IMR-90 (cell line): ENCODE measurements around the gene UBL4B. TPM values are rescaled to one million over a fixed set of nuclear protein-coding genes. Genes with fewer than 3 reads are reported as not detected.

ENCODE experiments used
- ATAC-seq: fragments of 200-7000 bp; cut with Tn5 transposase; 2 replicates; pipeline ENCODE4 v1.9.1; 2020; ENCODE audit warnings: low read depth, mild to moderate bottlenecking, moderate library complexity
- BruUV-seq: library from RNA; stranded (reverse); fragments of 400-500 nt; replicated peaks from 2 replicates; lab custom pipeline; 2021; lab: Mats Ljungman, UMichigan
- CTCF ChIA-PET: fragments of 300-600 bp; formaldehyde crosslinking; extraction: SDS; loops from one replicate; lab custom pipeline; 2021; ENCODE audit warnings: antibody characterized with exemption; lab: Yijun Ruan, JAX
- POLR2A ChIA-PET: fragments of 300-600 bp; sonication (Branson Sonifier 250); formaldehyde crosslinking; loops from one replicate; lab custom pipeline; 2022; ENCODE audit warnings: antibody characterized with exemption; ENCODE audit not compliant: unreplicated experiment; lab: Charles Lee
- DNase-seq: peaks from one replicate; pipeline ENCODE4 v3.0.0; 2013
- H2AFZ ChIP-seq: replicated peaks from 2 replicates; pipeline ENCODE3; 2013; ENCODE audit warnings: low read length, mild to moderate bottlenecking; ENCODE audit not compliant: poor library complexity
- H2AK5ac ChIP-seq: 2 replicates; pipeline ENCODE4 v1.6.1; 2013; ENCODE audit warnings: low read depth, low read length, inconsistent platforms
- H2AK9ac ChIP-seq: replicated peaks from 2 replicates; pipeline ENCODE3; 2013; ENCODE audit warnings: mild to moderate bottlenecking, low read depth, low read length, moderate library complexity; ENCODE audit not compliant: poor library complexity
- H2BK120ac ChIP-seq: 2 replicates; pipeline ENCODE4 v1.6.1; 2013; ENCODE audit warnings: low read depth, low read length, inconsistent platforms
- H2BK15ac ChIP-seq: 3 replicates; pipeline ENCODE4 v1.6.1; 2013; ENCODE audit warnings: low read depth, low read length, inconsistent platforms
- H2BK20ac ChIP-seq: 2 replicates; pipeline ENCODE4 v1.6.1; 2013; ENCODE audit warnings: low read depth, mild to moderate bottlenecking, inconsistent platforms, low read length, moderate library complexity
- H2BK5ac ChIP-seq: 2 replicates; pipeline ENCODE4 v1.6.1; 2013; ENCODE audit warnings: mild to moderate bottlenecking, low read depth, low read length, inconsistent platforms; ENCODE audit not compliant: poor library complexity, severe bottlenecking
- H3K14ac ChIP-seq: replicated peaks from 2 replicates; pipeline ENCODE4 v1.6.1; 2013; ENCODE audit warnings: low read depth, low read length, inconsistent platforms
- H3K18ac ChIP-seq: 2 replicates; pipeline ENCODE4 v1.6.1; 2013; ENCODE audit warnings: low read depth, low read length, control low read depth
- H3K23ac ChIP-seq: 2 replicates; pipeline ENCODE4 v1.6.1; 2013; ENCODE audit warnings: low read depth, low read length, inconsistent platforms
- H3K27ac ChIP-seq: 2 replicates; pipeline ENCODE4 v1.5.1; 2013; ENCODE audit warnings: mild to moderate bottlenecking, control low read depth, low read length; ENCODE audit not compliant: insufficient read depth
- H3K27me3 ChIP-seq: 2 replicates; pipeline ENCODE4 v1.6.1; 2013; ENCODE audit warnings: low read length; ENCODE audit not compliant: control insufficient read depth, insufficient read depth
- H3K36me3 ChIP-seq: 2 replicates; pipeline ENCODE4 v1.6.1; 2013; ENCODE audit warnings: low read length, mixed read lengths; ENCODE audit not compliant: control insufficient read depth, insufficient read depth
- H3K4ac ChIP-seq: 2 replicates; pipeline ENCODE4 v1.6.1; 2013; ENCODE audit warnings: low read depth, low read length, inconsistent platforms
- H3K4me1 ChIP-seq: 2 replicates; pipeline ENCODE4 v1.6.1; 2013; ENCODE audit warnings: low read length, mixed read lengths; ENCODE audit not compliant: control insufficient read depth, insufficient read depth
- H3K4me2 ChIP-seq: 2 replicates; pipeline ENCODE4 v1.6.1; 2013; ENCODE audit warnings: low read depth, mild to moderate bottlenecking, control low read depth, low read length, moderate library complexity
- H3K4me3 ChIP-seq: 2 replicates; pipeline ENCODE4 v1.5.1; 2013; ENCODE audit warnings: low read depth, mild to moderate bottlenecking, control low read depth, low read length, moderate library complexity; ENCODE audit not compliant: insufficient read depth
- H3K56ac ChIP-seq: 2 replicates; pipeline ENCODE4 v1.6.1; 2013; ENCODE audit warnings: low read length, inconsistent platforms; ENCODE audit not compliant: insufficient read depth; ENCODE audit errors: extremely low read depth
- H3K79me1 ChIP-seq, 2 experiments: 2 replicates each; pipeline ENCODE4 v1.6.1; 2013; ENCODE audit warnings: low read length in 2 of 2, inconsistent platforms in 1 of 2, low read depth in 1 of 2
- H3K9ac ChIP-seq: 2 replicates; pipeline ENCODE4 v1.6.1; 2013; ENCODE audit warnings: low read depth, low read length, control low read depth
- H3K9me1 ChIP-seq: 2 replicates; pipeline ENCODE4 v1.6.1; 2013; ENCODE audit warnings: low read length, inconsistent platforms; ENCODE audit not compliant: insufficient read depth
- H3K9me3 ChIP-seq: 2 replicates; pipeline ENCODE4 v1.6.1; 2013; ENCODE audit warnings: low read length; ENCODE audit not compliant: control insufficient read depth, insufficient read depth
- H4K20me1 ChIP-seq: 2 replicates; pipeline ENCODE4 v1.6.1; 2013; ENCODE audit warnings: low read length, inconsistent platforms; ENCODE audit not compliant: insufficient read depth
- H4K5ac ChIP-seq: 2 replicates; pipeline ENCODE4 v1.6.1; 2013; ENCODE audit warnings: mild to moderate bottlenecking, low read depth, low read length, control low read depth
- H4K8ac ChIP-seq, 2 experiments: 2 replicates each; pipeline ENCODE4 v1.6.1; 2013; ENCODE audit warnings: low read depth in 2 of 2, low read length in 2 of 2, control low read depth in 1 of 2, inconsistent platforms in 1 of 2
- H4K91ac ChIP-seq: 2 replicates; pipeline ENCODE4 v1.6.1; 2013; ENCODE audit warnings: low read depth, low read length, inconsistent platforms; ENCODE audit not compliant: insufficient read depth
- BHLHE40 ChIP-seq: fragments of 150-350 bp; IDR thresholded peaks from 2 replicates; pipeline ENCODE4 v1.6.1; 2016; ENCODE audit warnings: mild to moderate bottlenecking, low read depth, low read length
- CEBPB ChIP-seq: IDR thresholded peaks from 2 replicates; pipeline ENCODE4 v1.6.1; 2012; ENCODE audit warnings: low read depth, low read length, improper control_type of control experiment
- CHD1 ChIP-seq: IDR thresholded peaks from 2 replicates; pipeline ENCODE4 v1.6.1; 2012; ENCODE audit warnings: low read depth, low read length, improper control_type of control experiment
- CTCF ChIP-seq: conservative IDR thresholded peaks from 2 replicates; pipeline ENCODE4 v1.5.1; 2012; ENCODE audit warnings: mild to moderate bottlenecking, low read depth, low read length, improper control_type of control experiment
- ELK1 ChIP-seq: fragments of 150-350 bp; IDR thresholded peaks from 2 replicates; pipeline ENCODE4 v1.6.1; 2016; ENCODE audit warnings: low read depth, mild to moderate bottlenecking, low read length, moderate library complexity, borderline replicate concordance
- FOS ChIP-seq: fragments of 150-350 bp; IDR thresholded peaks from 2 replicates; pipeline ENCODE4 v1.6.1; 2016; ENCODE audit warnings: low read depth, low read length
- MAFK ChIP-seq: IDR thresholded peaks from 2 replicates; pipeline ENCODE4 v1.6.1; 2012; ENCODE audit warnings: low read depth, low read length, improper control_type of control experiment
- MAZ ChIP-seq: IDR thresholded peaks from 2 replicates; pipeline ENCODE4 v1.6.1; 2012; ENCODE audit warnings: low read depth, mild to moderate bottlenecking, low read length, improper control_type of control experiment, moderate library complexity, borderline replicate concordance
- MXI1 ChIP-seq: IDR thresholded peaks from 2 replicates; pipeline ENCODE4 v1.6.1; 2012; ENCODE audit warnings: low read depth, mild to moderate bottlenecking, low read length, moderate library complexity, borderline replicate concordance
- NFE2L2 ChIP-seq: fragments of 150-350 bp; IDR thresholded peaks from 2 replicates; pipeline ENCODE4 v1.6.1; 2016; ENCODE audit warnings: low read depth, mild to moderate bottlenecking, low read length
- POLR2A ChIP-seq: IDR thresholded peaks from 2 replicates; pipeline ENCODE4 v1.6.1; 2012; ENCODE audit warnings: mild to moderate bottlenecking, low read depth, low read length
- RAD21 ChIP-seq: IDR thresholded peaks from 2 replicates; pipeline ENCODE4 v1.6.1; 2012; ENCODE audit warnings: low read length, improper control_type of control experiment
- RCOR1 ChIP-seq: IDR thresholded peaks from 2 replicates; pipeline ENCODE4 v1.6.1; 2012; ENCODE audit warnings: mild to moderate bottlenecking, low read length, improper control_type of control experiment; ENCODE audit not compliant: insufficient replicate concordance
- RFX5 ChIP-seq: IDR thresholded peaks from 2 replicates; pipeline ENCODE4 v1.8.0; 2012; ENCODE audit warnings: low read depth, mild to moderate bottlenecking, low read length, moderate library complexity
- SMC3 ChIP-seq: fragments of 150-350 bp; IDR thresholded peaks from 2 replicates; pipeline ENCODE4 v1.6.1; 2016; ENCODE audit warnings: low read depth, mild to moderate bottlenecking, antibody characterized with exemption, low read length, moderate library complexity
- USF2 ChIP-seq: fragments of 150-350 bp; IDR thresholded peaks from 2 replicates; pipeline ENCODE4 v1.6.1; 2017; ENCODE audit warnings: mild to moderate bottlenecking, antibody characterized with exemption, low read length, low read depth
- WGBS, 2 experiments: methylation state at CpG; one replicate each; pipeline versions ENCODE4 v1.1.5 to v1.1.7; 2013; ENCODE audit warnings: missing lambda C conversion rate in 2 of 2; ENCODE audit not compliant: insufficient read length in 1 of 2; ENCODE audit errors: extremely low coverage in 2 of 2; 5-methylcytosine and 5-hydroxymethylcytosine counted together
- dilution Hi-C: fragments of 300-500 bp; cut with HindIII; formaldehyde crosslinking; loops from one replicate; pipeline ENCODE4 v1.14.3; 2018; ENCODE audit warnings: low sequenced_read_pairs; ENCODE audit not compliant: unreplicated experiment
- in situ Hi-C: fragments of 300-500 bp; cut with MboI; formaldehyde crosslinking; loops from 3 replicates; pipeline ENCODE4 v1.14.3; 2019; ENCODE audit warnings: low sequenced_read_pairs, inconsistent platforms, mixed read lengths
- intact Hi-C: fragments of 100-400 bp; cut with micrococcal nuclease; formaldehyde crosslinking; loops from 2 replicates; pipeline ENCODE4 v1.10.0; 2022
- polyA plus RNA-seq, 3 experiments: library from polyadenylated mRNA; depleted of rRNA; stranded (reverse); fragments of >200 nt; gene quantifications; 2 replicates each; pipeline ENCODE4 v1.2.3, GENCODE V29; 2012; ENCODE audit warnings: low replicate concordance in 1 of 3
- total RNA-seq: library from RNA; depleted of rRNA; stranded (reverse); fragments of >200 nt; gene quantifications from 2 replicates; pipeline ENCODE4 v1.2.3, GENCODE V29; 2012

Gene UBL4B
- total and polyA plus RNA-seq, 2 of the 4 experiments (the other 2 are of a cell fraction), result not detected

- TF ChIP-seq CEBPB, result no peak
- no peak for TF ChIP-seq FOS
- no peak for TF ChIP-seq MXI1
- no peak for TF ChIP-seq RFX5
- no peak for TF ChIP-seq ELK1
- TF ChIP-seq RAD21, result no peak
- no peak for TF ChIP-seq RCOR1
- TF ChIP-seq MAFK, result no peak
- no peak for TF ChIP-seq CTCF
- no peak for TF ChIP-seq CHD1
- TF ChIP-seq BHLHE40, result no peak
- no peak for TF ChIP-seq NFE2L2
- TF ChIP-seq USF2, result no peak
- no peak for TF ChIP-seq MAZ
- no peak for TF ChIP-seq SMC3
- no peak for TF ChIP-seq POLR2A
- Histone ChIP-seq H2AK9ac (no peak overlapping the region), H3K4ac (no peak overlapping the region), H3K79me1 (no peaks in the 10 kb centered on the region), H3K18ac (no peak overlapping the region), H3K56ac (no peak overlapping the region), H3K4me2 (no peak overlapping the region), H2BK20ac (no peak overlapping the region), H4K91ac (no peak overlapping the region), H2BK120ac (no peak overlapping the region), H4K5ac (no peak overlapping the region), H2BK5ac (no peak overlapping the region), H3K27ac (no peak overlapping the region), H3K4me3 (no peak overlapping the region), H3K27me3 (peaks cover 85% of the 10 kb centered on the region), H2AFZ (no peak overlapping the region), H4K20me1 (0 out of 2 replicates have a peak, but pooled peaks cover 4% of the 10 kb centered on the region), H3K4me1 (no peaks in the 10 kb centered on the region), H3K36me3 (no peaks in the 10 kb centered on the region), H3K14ac (no peak overlapping the region), H4K8ac (no peak overlapping the region), H3K9ac (no peak overlapping the region), H3K9me3 (peaks cover 8% of the 10 kb centered on the region), H3K23ac (no peak overlapping the region), H2BK15ac (no peak overlapping the region), H3K9me1 (no peaks in the 10 kb centered on the region), H2AK5ac (no peak overlapping the region)
- no TSS peak for BruUV-seq
- intact Hi-C loops (no loop called here), in situ Hi-C loops (no loop called here), dilution Hi-C loops (no loop called here)
- ChIA-PET POLR2A (no interaction called here), CTCF (interaction anchor here (1.5 kb wide), 1 partner anchor 14 kb away, joined by 5 read pairs; no protein-coding TSS in a partner anchor)
- no peak for DNase-seq
- ATAC-seq, result no peak
- no CpG with 5 or more reads among the region's 4 CpGs for WGBS, 2 experiments
These were observed 38.1 kb upstream of the UBL4B start for GRCh38 chr1:110074166-110074565.
